Embryonic facial prominence (tissue), 1 donor: Measurements from ENCODE around the gene MOB1A.

Experiments used
- DNase-seq: peaks from one replicate; pipeline ENCODE4 v3.0.0-alpha.2; 2016; ENCODE audit errors: extremely low spot score

Gene MOB1A

DNA sequence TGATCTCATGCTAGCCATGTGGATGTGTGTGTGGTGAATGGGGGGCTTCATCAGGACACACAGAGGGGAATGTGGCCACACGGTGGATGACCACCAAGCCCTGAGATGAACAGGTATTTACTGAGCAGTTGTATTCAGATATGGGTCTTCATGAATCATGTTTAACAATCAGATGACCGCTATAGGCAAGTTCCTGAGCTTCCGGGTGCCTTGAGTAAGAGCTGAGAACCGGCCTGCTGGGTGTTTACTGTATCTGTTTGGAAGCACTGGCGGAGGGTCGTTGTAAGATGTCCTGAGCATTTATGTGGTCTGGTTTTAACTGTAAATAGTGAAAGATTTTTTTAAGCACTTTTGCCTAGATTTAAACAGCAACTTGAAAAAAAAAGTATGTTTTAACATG lies 74.9 kb downstream of the MOB1A start:
- no peak for DNase-seq
